Psoas muscle (tissue), 8 donors: ENCODE data around the gene RBFOX2. TPM values are rescaled to one million over a fixed set of nuclear protein-coding genes. Genes with fewer than 3 reads are reported as not detected.

Source experiments
- ATAC-seq, 4 donors: fragments of 200-7000 bp; cut with Tn5 transposase; one replicate each; pipeline ENCODE4 v1.9.1; 2020; ENCODE audit warnings: moderate library complexity in 3 of 4, mild to moderate bottlenecking in 2 of 4
- DNase-seq, 2 donors: peaks; one replicate each; pipeline ENCODE4 v3.0.0-alpha.2; 2020
- H3K27ac ChIP-seq: fragments of 200-600 bp; one replicate; pipeline ENCODE4 v1.8.0; 2022
- H3K27me3 ChIP-seq, 3 donors: fragments of 200-600 bp in 1 of 3; one replicate each; pipeline versions ENCODE4 v1.6.1 to v1.8.0; 2013 to 2022; ENCODE audit warnings: low read length in 2 of 3, mild to moderate bottlenecking in 2 of 3, moderate library complexity in 1 of 3; ENCODE audit not compliant: insufficient read depth in 3 of 3
- H3K36me3 ChIP-seq, 2 donors: fragments of 200-600 bp in 1 of 2; one replicate each; pipeline versions ENCODE4 v1.6.1 to v1.8.0; 2013 to 2022; ENCODE audit warnings: low read depth in 1 of 2, mild to moderate bottlenecking in 1 of 2, moderate library complexity in 1 of 2; ENCODE audit not compliant: insufficient read depth in 1 of 2
- H3K4me1 ChIP-seq: fragments of 200-600 bp; one replicate; pipeline ENCODE4 v1.8.0; 2022
- H3K4me3 ChIP-seq: fragments of 200-600 bp; one replicate; pipeline ENCODE4 v1.8.0; 2022; ENCODE audit warnings: mild to moderate bottlenecking
- H3K9me3 ChIP-seq: fragments of 200-600 bp; one replicate; pipeline ENCODE4 v1.8.0; 2022
- CTCF ChIP-seq: fragments of 200-600 bp; IDR thresholded peaks from one replicate; pipeline ENCODE4 v1.8.0; 2022; ENCODE audit warnings: antibody characterized with exemption
- WGBS, 3 donors: extraction: QIAGEN DNeasy Blood & Tissue Kit; methylation state at CpG; one replicate each; pipeline versions ENCODE4 v1.1.6 to v1.1.7; 2013; 5-methylcytosine and 5-hydroxymethylcytosine counted together
- intact Hi-C, 2 donors: fragments of 100-400 bp; cut with DNase I; formaldehyde crosslinking; loops; one replicate each; pipeline versions ENCODE4 v1.11.0 to v1.14.2; 2022
- polyA plus RNA-seq, 3 donors: library from polyadenylated mRNA; stranded (reverse); fragments of 200-250 nt; gene quantifications; one replicate each; pipeline ENCODE4 v1.2.3, GENCODE V29; 2013
- total RNA-seq, 4 donors: library from RNA; stranded (reverse); fragmentation: NEBNext Ultra II Directional in 2 of 4; extraction: Animal tissue kit (Norgen Biotek cat#: 25700) in 2 of 4; gene quantifications; one replicate each; pipeline versions ENCODE4 v1.2.1 to v1.2.4, GENCODE V29; 2021 to 2023
- donor health status: healthy with polysubstance abuse.
- donor health status: DM: no; HTN: no; CAD: no; lungs with moderate emphysema.
- donor health status: Bipolar disorder and iron deficiency.
- donor health status: healthy.
- donor health status: DM: yes; HTN: yes; CAD: no.
- donor health status: DM: no; HTN: no; CAD: no.
- donor health status: DM: no; HTN: no; CAD: no.
- donor health status: DM: yes; HTN: yes; CAD: no.

Gene RBFOX2
- total and polyA plus RNA-seq, 7 donors = 7.7 to 50.4 (median 28.4) TPM

GRCh38 chr22:35743326-35743860 lies 285.2 kb downstream of the RBFOX2 start:
- Histone ChIP-seq H3K4me1 (peaks cover 73% of the 10 kb centered on the region), H3K27ac (peak overlapping the region; percentile 91), H3K36me3 (peaks cover 0 to 46% of the 10 kb centered on the region in 2 donors), H3K9me3 (no peaks in the 10 kb centered on the region), H3K27me3 (no peaks in the 10 kb centered on the region), H3K4me3 (no peak overlapping the region)
- TF ChIP-seq CTCF = no peak
- WGBS, 3 donors = 50 to 62% (median 54%) methylated on average over 6 of the region's 6 CpGs
- DNase-seq (no peak), ATAC-seq (no peak)
- intact Hi-C loops = loop anchor here in 1 of 2 donors (5.0 kb wide), 1 partner anchor 56 kb away; no protein-coding TSS in a partner anchor

- Histone ChIP-seq H3K9me3 (no peaks in the 10 kb centered on the region), H3K36me3 (peaks cover 0 to 55% of the 10 kb centered on the region in 2 donors), H3K4me1 (peaks cover 64% of the 10 kb centered on the region), H3K27ac (peak overlapping the region; percentile 91), H3K27me3 (no peaks in the 10 kb centered on the region), H3K4me3 (no peak overlapping the region)
- ATAC-seq = peak; percentile 79 to 87 (median 82)
- intact Hi-C loops = loop anchor here in 1 of 2 donors (5.0 kb wide), 1 partner anchor 55 kb away; no protein-coding TSS in a partner anchor
- WGBS, 3 donors = 70 to 74% (median 71%) methylated on average over 9 of the region's 9 CpGs
- no peak for DNase-seq
- no peak for TF ChIP-seq CTCF
Measured at GRCh38 chr22:35742342-35743100, 286.1 kb downstream of the RBFOX2 start.

- no peak for TF ChIP-seq CTCF
- H3K9me3 ChIP-seq = no peaks in the 10 kb centered on the region
- no peak for ATAC-seq
- H3K4me3 ChIP-seq = no peak overlapping the region
- peaks cover 0 to 48% of the 10 kb centered on the region in 2 donors for H3K36me3 ChIP-seq
- no peaks in the 10 kb centered on the region for H3K27me3 ChIP-seq
- peak overlapping the region; percentile 91 for H3K27ac ChIP-seq
- DNase-seq = no peak
- WGBS, 3 donors = 79 to 90% (median 87%) methylated on average over 1 of the region's 1 CpG
- peaks cover 45% of the 10 kb centered on the region for H3K4me1 ChIP-seq
- intact Hi-C loops = loop anchor here in 1 of 2 donors (5.0 kb wide), 1 partner anchor 53 kb away; no protein-coding TSS in a partner anchor
Measured at GRCh38 chr22:35740616-35741015, 288.0 kb downstream of the RBFOX2 start.

GRCh38 chr22:35739931-35740380 lies 288.7 kb downstream of the RBFOX2 start:
- WGBS, 3 donors = 27 to 45% (median 28%) methylated on average over 3 of the region's 3 CpGs
- intact Hi-C loops = loop anchor here (5.0 kb wide), 1 partner anchor 53 kb away; no protein-coding TSS in a partner anchor
- Histone ChIP-seq H3K27me3 (no peaks in the 10 kb centered on the region), H3K9me3 (no peaks in the 10 kb centered on the region), H3K36me3 (peaks cover 0 to 42% of the 10 kb centered on the region in 2 donors), H3K4me1 (peaks cover 39% of the 10 kb centered on the region), H3K4me3 (no peak overlapping the region), H3K27ac (peak overlapping the region; percentile 91)
- no peak for ATAC-seq
- no peak for DNase-seq
- TF ChIP-seq CTCF = no peak
